Stimulated activated naive CD4-positive, alpha-beta T cell treated with Interleukin-2 at 50 U/mL for 16 hours (primary cell): ENCODE measurements around the gene RICTOR.
"Not testable (repeated sequence)": the region's sequence is repeated elsewhere in the genome, so short reads cannot be mapped to it uniquely, and the experiment has no call there.

Experiments
- DNase-seq: peaks from one replicate; lab custom pipeline; 2025; lab: John Stamatoyannopoulos, UW

The RICTOR gene

GRCh38 chr5:39055027-39055767, 19.0 kb downstream of the RICTOR start:
- no peak for DNase-seq

GRCh38 chr5:39053189-39053588, 21.0 kb downstream of the RICTOR start:
- no peak for DNase-seq

- no peak for DNase-seq
Observed at GRCh38 chr5:39052141-39052540, 22.1 kb downstream of the RICTOR start.

GRCh38 chr5:39049315-39049714, 24.9 kb downstream of the RICTOR start:
- DNase-seq, result no peak

DNA sequence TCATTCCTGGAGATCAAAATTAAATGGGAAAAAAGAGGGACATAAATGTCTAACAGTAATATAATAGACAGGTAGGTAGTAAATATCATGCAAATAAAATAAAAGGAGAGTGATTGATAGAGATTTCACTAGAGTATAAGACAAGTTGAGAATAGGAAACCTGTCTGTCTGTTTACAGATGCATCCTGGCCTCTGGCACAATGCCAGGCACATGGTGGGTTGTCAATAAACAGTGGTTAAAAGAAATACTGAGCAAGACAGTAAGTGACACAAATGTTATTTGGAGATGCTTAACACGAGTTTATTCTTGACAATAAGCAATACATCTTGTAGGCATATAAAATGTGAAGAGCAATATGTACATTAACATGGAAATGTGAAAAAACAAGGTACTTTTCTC, 33.3 kb downstream of the RICTOR start:
- DNase-seq, result no peak

- not testable (repeated sequence) for DNase-seq
Observed at GRCh38 chr5:39034493-39034892, 39.7 kb downstream of the RICTOR start.

DNA sequence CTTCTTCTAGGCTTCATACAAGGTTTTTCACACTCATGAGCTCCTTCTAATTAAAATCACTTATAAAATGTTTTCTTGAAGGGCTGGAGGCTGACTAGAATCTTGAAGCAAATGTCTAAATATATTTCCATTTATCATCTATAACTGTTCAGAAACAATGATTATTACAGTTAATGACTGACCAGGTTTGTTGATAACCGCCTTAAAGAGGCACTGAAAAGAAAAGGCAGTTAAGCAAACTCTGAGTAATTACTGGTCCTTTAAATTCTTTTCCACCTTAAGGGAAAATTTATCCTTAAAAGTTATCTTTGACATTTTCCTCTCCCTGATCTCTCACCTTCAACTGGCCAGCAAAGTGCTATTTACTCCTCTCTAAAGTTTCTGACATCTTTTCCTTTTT, 43.2 kb downstream of the RICTOR start:
- DNase-seq, result no peak

DNA sequence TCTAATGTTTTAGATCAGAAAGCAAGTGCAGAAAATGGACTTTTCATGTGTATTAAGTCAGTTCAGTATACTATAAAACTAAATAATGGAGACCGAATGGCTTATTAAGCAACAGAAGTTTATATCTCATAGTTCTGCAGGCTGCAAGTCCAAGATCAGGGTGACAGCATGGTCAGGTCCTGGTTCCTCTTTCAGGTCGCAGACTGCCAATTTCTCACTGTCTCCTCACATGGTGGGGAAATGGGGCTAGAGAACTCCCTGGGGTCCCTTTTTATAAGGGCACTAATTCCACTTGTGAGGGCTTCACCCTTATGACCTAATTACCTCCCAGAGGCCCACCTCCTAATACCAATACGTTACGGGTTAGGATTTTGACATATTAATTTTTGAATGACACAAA, 48.7 kb downstream of the RICTOR start:
- no peak for DNase-seq

- DNase-seq, result no peak
Observed at GRCh38 chr5:39024884-39025283, 49.3 kb downstream of the RICTOR start.

GRCh38 chr5:39024005-39024404, 50.2 kb downstream of the RICTOR start:
- DNase-seq, result no peak

DNA sequence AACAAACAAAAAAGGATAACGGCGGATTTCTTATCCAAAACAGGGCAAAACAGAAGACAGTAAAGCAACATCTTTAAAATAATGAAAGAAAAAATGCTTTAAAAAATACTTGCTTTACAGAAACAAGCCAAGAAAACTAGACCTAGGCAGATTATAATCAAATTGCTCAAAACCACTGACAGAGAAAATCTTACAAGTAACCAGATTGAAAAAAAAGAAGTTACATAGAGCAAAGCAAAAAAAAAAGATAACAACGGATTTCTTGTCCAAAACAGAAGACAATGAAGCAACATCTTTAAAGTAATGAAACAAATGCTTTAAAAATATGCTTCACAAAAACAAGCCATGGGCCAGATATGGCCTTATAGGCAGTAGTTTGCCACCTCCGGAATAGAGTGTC, 51.1 kb downstream of the RICTOR start:
- no peak for DNase-seq

GRCh38 chr5:39022151-39022550, 52.0 kb downstream of the RICTOR start:
- no peak for DNase-seq

GRCh38 chr5:39021413-39021812, 52.8 kb downstream of the RICTOR start:
- no peak for DNase-seq

DNA sequence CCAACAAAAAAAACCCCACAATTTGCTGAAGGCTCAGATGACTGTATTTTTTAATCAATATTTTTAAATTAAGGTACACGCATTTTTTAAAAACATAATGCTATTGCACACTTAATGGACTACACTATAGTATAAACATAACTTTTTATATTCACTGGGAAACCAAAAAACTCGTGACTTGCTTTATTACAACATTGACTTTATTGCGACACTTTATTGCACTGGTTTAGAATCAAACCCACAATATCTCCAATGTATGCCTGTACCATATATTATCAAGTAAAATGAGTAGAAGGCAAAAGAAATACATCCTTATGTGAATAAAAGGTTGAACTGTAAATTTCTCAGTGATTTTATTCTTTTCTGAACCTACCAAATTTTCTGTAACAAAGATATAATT, 53.7 kb downstream of the RICTOR start:
- DNase-seq, result no peak

DNA sequence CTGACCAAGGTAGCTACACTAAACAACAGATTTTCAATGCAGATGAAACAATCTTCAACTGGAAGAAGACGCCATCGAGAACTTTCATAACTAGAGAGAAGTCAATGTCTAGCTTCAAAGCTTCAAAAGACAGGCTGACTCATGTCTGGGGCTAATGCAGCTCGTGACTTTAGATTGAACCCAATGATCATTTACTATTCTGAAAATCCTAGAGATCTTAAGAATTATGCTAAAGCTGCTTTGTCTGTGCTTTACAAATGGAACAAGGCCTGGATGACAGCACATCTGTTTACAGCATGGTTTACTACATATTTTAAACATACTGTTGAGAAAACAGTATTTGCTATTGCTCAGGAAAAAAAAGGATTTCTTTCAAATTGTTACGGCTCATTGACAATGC, 54.9 kb downstream of the RICTOR start:
- no peak for DNase-seq

GRCh38 chr5:39017504-39017903, 56.7 kb downstream of the RICTOR start:
- DNase-seq, result no peak

DNA sequence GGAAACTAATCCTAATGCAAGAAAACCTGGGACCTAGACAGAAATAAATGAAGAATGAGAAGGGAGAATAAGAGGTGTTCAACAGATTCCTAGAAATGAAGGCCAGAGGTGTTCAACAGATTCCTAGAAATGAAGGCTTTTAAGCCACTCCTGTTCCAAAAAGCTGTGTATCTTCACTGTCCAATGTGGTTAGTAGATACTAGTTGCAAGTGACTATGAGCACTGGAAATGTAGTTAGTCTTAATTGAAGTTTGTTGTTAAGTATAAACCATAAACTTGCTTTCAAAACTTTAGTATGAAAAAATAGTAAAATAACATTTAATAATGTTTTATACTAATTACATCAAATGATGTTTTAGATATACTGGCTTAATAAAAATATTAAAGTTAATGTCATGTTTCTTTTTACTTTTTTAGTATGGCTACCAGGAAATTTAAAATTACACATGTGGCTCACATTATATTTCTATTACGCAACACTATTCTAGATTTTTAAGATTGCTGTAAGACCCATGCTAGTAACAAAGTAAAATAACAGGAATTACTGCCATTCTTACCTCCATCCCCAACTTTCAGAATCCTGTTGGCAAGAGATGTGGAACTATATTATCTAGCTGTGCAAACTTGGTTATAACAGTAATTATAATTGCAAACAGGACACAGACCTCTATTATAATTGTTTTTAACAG, 57.5 kb downstream of the RICTOR start:
- no peak for DNase-seq

GRCh38 chr5:39015743-39016586, 58.2 kb downstream of the RICTOR start:
- no peak for DNase-seq

DNA sequence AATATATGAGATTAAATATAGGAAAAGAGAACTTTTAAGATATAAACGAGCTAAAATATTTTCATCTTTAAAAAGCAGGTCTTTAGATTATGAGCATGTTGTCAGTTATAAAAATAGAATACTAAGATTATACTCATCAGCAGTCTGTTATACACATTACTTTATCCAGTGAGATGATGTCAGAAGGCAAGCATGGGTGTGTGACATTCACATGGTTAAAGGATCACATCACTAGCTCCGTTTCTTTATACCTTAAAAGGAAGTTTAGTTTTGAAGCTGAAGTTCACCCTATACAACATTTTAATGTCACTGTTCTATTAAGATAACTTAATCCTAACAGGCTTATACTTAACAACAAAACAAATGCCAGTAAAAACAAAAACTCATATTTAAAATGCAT, 59.6 kb downstream of the RICTOR start:
- no peak for DNase-seq

- no peak for DNase-seq
Observed at GRCh38 chr5:39013938-39014337, 60.3 kb downstream of the RICTOR start.

- DNase-seq, result not testable (repeated sequence)
Observed at GRCh38 chr5:39010958-39011357, 63.2 kb downstream of the RICTOR start.

DNA sequence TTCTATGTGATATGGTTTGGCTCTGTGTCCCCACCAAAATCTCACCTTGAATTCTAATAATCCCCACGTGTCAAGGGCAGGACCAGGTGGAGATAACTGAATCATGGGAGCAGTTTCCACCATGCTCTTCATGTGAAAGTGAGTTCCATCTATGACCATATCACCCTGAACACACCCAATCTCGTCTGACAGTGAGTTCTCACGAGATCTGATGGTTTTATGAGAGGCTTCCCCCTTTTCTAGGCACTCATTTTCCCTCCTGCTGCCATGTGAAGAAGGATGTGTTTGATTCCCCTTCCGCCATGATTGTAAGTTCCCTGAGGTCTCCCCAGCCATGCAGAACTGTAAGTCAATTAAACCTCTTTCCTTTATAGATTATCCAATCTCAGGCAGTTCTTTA, 64.2 kb downstream of the RICTOR start:
- DNase-seq, result no peak

GRCh38 chr5:39009280-39009679, 64.9 kb downstream of the RICTOR start:
- no peak for DNase-seq
